Right kidney (tissue), 1 donor: ENCODE data around the gene DRD2.
A peak's percentile ranks its signal among the peaks of the same experiment; 100 is the strongest.

Experiments
- DNase-seq: peaks from one replicate; pipeline ENCODE4 v3.0.0-alpha.2; 2016

Gene DRD2

GRCh38 chr11:113398669-113399430 is 76.3 kb downstream of the DRD2 start:
- DNase-seq = no peak

- no peak for DNase-seq
Measured at GRCh38 chr11:113397821-113398220, 77.4 kb downstream of the DRD2 start.

GRCh38 chr11:113397212-113397611 is 78.0 kb downstream of the DRD2 start:
- no peak for DNase-seq

GRCh38 chr11:113396690-113397089 is 78.5 kb downstream of the DRD2 start:
- DNase-seq = no peak

- DNase-seq = no peak
Measured at GRCh38 chr11:113395782-113396336, 79.3 kb downstream of the DRD2 start.

GRCh38 chr11:113394919-113395318 is 80.3 kb downstream of the DRD2 start:
- no peak for DNase-seq

GRCh38 chr11:113393501-113393985 is 81.7 kb downstream of the DRD2 start:
- DNase-seq = no peak

GRCh38 chr11:113392236-113392921 is 82.8 kb downstream of the DRD2 start:
- no peak for DNase-seq

GRCh38 chr11:113389272-113389671 is 85.9 kb downstream of the DRD2 start:
- no peak for DNase-seq

GRCh38 chr11:113387605-113388211 is 87.5 kb downstream of the DRD2 start, which contains the start of gene ANKK1:
Gene ANKK1, plus strand, starts transcription at chr11:113387779. Its CDS starts 106 bp downstream, at chr11:113387885.
- peak; percentile 61 for DNase-seq

- no peak for DNase-seq
Measured at GRCh38 chr11:113386866-113387265, 88.3 kb downstream of the DRD2 start.

GRCh38 chr11:113385749-113386148 is 89.4 kb downstream of the DRD2 start:
- DNase-seq = no peak

GRCh38 chr11:113384551-113384950 is 90.6 kb downstream of the DRD2 start:
- no peak for DNase-seq

- DNase-seq = no peak
Measured at GRCh38 chr11:113382121-113382520, 93.1 kb downstream of the DRD2 start.

- DNase-seq = no peak
Measured at GRCh38 chr11:113378692-113379091, 96.5 kb downstream of the DRD2 start.

- DNase-seq = no peak
Measured at GRCh38 chr11:113377681-113378412, 97.4 kb downstream of the DRD2 start.

- no peak for DNase-seq
Measured at GRCh38 chr11:113376156-113376555, 99.0 kb downstream of the DRD2 start.

GRCh38 chr11:113375402-113375801 is 99.8 kb downstream of the DRD2 start:
- no peak for DNase-seq

- no peak for DNase-seq
Measured at GRCh38 chr11:113373981-113374560, 101.1 kb downstream of the DRD2 start.

GRCh38 chr11:113373306-113373705 is 101.9 kb downstream of the DRD2 start:
- DNase-seq = no peak

GRCh38 chr11:113372309-113372708 is 102.9 kb downstream of the DRD2 start:
- DNase-seq = no peak

GRCh38 chr11:113370634-113371033 is 104.6 kb downstream of the DRD2 start:
- no peak for DNase-seq
